Prostate gland (tissue), 2 donors: ENCODE measurements around the gene GABBR2. TPM values are rescaled to one million over a fixed set of nuclear protein-coding genes. Genes with fewer than 3 reads are reported as not detected.

Experiments used
- DNase-seq: peaks from one replicate; pipeline ENCODE4 v3.0.0-alpha.2; 2019; ENCODE audit warnings: low spot score
- H3K27ac ChIP-seq, 2 donors: fragments of 200-600 bp; sonication (generic); 2 replicates each; pipeline ENCODE4 v1.5.1; 2017 to 2019
- H3K27me3 ChIP-seq: fragments of 200-600 bp; sonication (generic); replicated peaks from 2 replicates; pipeline ENCODE4 v1.5.1; 2019; ENCODE audit not compliant: insufficient read depth
- H3K36me3 ChIP-seq, 2 donors: fragments of 200-600 bp; sonication (generic); 1 replicate in 1 of 2; 2 replicates in 1 of 2; pipeline versions ENCODE4 v1.5.1 to v1.8.1; 2017 to 2019
- H3K4me1 ChIP-seq: fragments of 200-600 bp; sonication (generic); replicated peaks from 2 replicates; pipeline ENCODE4 v1.5.1; 2019
- H3K4me3 ChIP-seq, 2 donors: fragments of 200-600 bp; sonication (generic); 2 replicates each; pipeline ENCODE4 v1.5.1; 2017 to 2019
- H3K9me3 ChIP-seq: fragments of 200-600 bp; sonication (generic); 2 replicates; pipeline ENCODE4 v1.5.1; 2017
- POLR2A ChIP-seq: fragments of 450-650 bp; IDR thresholded peaks from one replicate; pipeline ENCODE4 v1.6.1; 2016; ENCODE audit warnings: antibody characterized with exemption, mild to moderate bottlenecking
- POLR2AphosphoS5 ChIP-seq: sonication (generic); formaldehyde crosslinking; IDR thresholded peaks from one replicate; pipeline ENCODE4 v1.6.1; 2017; ENCODE audit warnings: antibody characterized with exemption
- WGBS: methylation state at CpG from one replicate; pipeline ENCODE4 v1.1.5; 2018; 5-methylcytosine and 5-hydroxymethylcytosine counted together
- intact Hi-C: fragments of 100-400 bp; cut with DNase I; formaldehyde crosslinking; loops from one replicate; pipeline ENCODE4 v1.14.2; 2022
- total RNA-seq, 2 donors: library from RNA; depleted of rRNA; stranded (reverse); fragments of >200 nt; gene quantifications; one replicate each; pipeline ENCODE4 v1.1.0, GENCODE V29; 2016
- TF ChIP-seq, protein P1 (sequence below), 4 experiments: fragments of 200-600 bp in 2 of 4; fragments of 450-650 bp in 2 of 4; sonication (generic) in 2 of 4; IDR thresholded peaks; 1 replicate in 3 of 4; 2 replicates in 1 of 4; pipeline ENCODE4 v1.5.1; 2016 to 2019; ENCODE audit warnings: antibody characterized with exemption in 4 of 4, mild to moderate bottlenecking in 2 of 4, moderate library complexity in 2 of 4

Gene GABBR2
- total RNA-seq, 2 donors from 2014 or later = 0.97 TPM; not detected in 1

- no peak overlapping the region for H3K4me3 ChIP-seq
- peaks cover 2% of the 10 kb centered on the region for H3K27me3 ChIP-seq
- no peak for DNase-seq
- WGBS = 95% methylated on average over 14 of the region's 15 CpGs
- no peak for TF ChIP-seq POLR2AphosphoS5
- TF ChIP-seq, protein P1, sequence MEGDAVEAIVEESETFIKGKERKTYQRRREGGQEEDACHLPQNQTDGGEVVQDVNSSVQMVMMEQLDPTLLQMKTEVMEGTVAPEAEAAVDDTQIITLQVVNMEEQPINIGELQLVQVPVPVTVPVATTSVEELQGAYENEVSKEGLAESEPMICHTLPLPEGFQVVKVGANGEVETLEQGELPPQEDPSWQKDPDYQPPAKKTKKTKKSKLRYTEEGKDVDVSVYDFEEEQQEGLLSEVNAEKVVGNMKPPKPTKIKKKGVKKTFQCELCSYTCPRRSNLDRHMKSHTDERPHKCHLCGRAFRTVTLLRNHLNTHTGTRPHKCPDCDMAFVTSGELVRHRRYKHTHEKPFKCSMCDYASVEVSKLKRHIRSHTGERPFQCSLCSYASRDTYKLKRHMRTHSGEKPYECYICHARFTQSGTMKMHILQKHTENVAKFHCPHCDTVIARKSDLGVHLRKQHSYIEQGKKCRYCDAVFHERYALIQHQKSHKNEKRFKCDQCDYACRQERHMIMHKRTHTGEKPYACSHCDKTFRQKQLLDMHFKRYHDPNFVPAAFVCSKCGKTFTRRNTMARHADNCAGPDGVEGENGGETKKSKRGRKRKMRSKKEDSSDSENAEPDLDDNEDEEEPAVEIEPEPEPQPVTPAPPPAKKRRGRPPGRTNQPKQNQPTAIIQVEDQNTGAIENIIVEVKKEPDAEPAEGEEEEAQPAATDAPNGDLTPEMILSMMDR (IDR thresholded peaks at IDR 0.05) = no peak
- TF ChIP-seq POLR2A = no peak
- no peaks in the 10 kb centered on the region for H3K4me1 ChIP-seq
- no peaks in the 10 kb centered on the region for H3K36me3 ChIP-seq
- intact Hi-C loops = no loop called here
- no peaks in the 10 kb centered on the region for H3K9me3 ChIP-seq
- H3K27ac ChIP-seq = no peak overlapping the region
Measured at GRCh38 chr9:98565152-98566135, 143.3 kb downstream of the GABBR2 start.

GRCh38 chr9:98564714-98565113 lies 144.0 kb downstream of the GABBR2 start:
- Histone ChIP-seq H3K9me3 (no peaks in the 10 kb centered on the region), H3K27ac (no peak overlapping the region), H3K27me3 (peaks cover 2% of the 10 kb centered on the region), H3K4me1 (no peaks in the 10 kb centered on the region), H3K36me3 (no peaks in the 10 kb centered on the region), H3K4me3 (no peak overlapping the region)
- intact Hi-C loops = no loop called here
- WGBS = 90% methylated on average over 4 of the region's 4 CpGs
- DNase-seq = no peak
- TF ChIP-seq, protein P1 (IDR thresholded peaks at IDR 0.05) = no peak
- TF ChIP-seq POLR2A = no peak
- no peak for TF ChIP-seq POLR2AphosphoS5

DNA sequence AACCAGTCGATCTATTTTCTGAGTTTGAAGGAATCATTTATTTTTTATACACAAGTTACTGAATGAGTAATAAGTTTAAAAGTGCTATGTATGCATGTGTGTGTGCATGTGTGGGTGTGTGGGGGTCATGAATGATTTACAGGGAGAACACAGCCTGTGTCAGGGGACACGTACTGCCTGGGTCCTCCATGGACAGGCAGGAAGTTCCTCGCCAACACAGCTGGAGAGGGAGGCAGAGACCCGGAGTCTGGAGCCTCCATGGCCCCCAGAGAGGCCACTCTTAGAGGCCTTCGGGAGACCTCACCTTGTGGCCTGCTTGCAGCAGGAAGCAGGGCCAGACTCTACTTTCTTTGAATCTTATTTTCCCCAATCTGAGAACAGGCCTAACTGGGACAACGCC lies 144.7 kb downstream of the GABBR2 start:
- H3K27ac ChIP-seq = no peak overlapping the region
- no peaks in the 10 kb centered on the region for H3K36me3 ChIP-seq
- intact Hi-C loops = no loop called here
- 79% methylated on average over 6 of the region's 6 CpGs for WGBS
- no peaks in the 10 kb centered on the region for H3K9me3 ChIP-seq
- no peaks in the 10 kb centered on the region for H3K4me1 ChIP-seq
- no peak for DNase-seq
- H3K4me3 ChIP-seq = no peak overlapping the region
- H3K27me3 ChIP-seq = peaks cover 2% of the 10 kb centered on the region
- TF ChIP-seq POLR2AphosphoS5 (no peak), POLR2A (no peak)
- TF ChIP-seq, protein P1 (IDR thresholded peaks at IDR 0.05) = no peak

- H3K4me3 ChIP-seq = no peak overlapping the region
- intact Hi-C loops = no loop called here
- no peaks in the 10 kb centered on the region for H3K4me1 ChIP-seq
- H3K27ac ChIP-seq = no peak overlapping the region
- no peaks in the 10 kb centered on the region for H3K9me3 ChIP-seq
- TF ChIP-seq POLR2A (no peak), POLR2AphosphoS5 (no peak)
- TF ChIP-seq, protein P1 (IDR thresholded peaks at IDR 0.05) = no peak
- 80% methylated on average over 14 of the region's 14 CpGs for WGBS
- H3K36me3 ChIP-seq = no peaks in the 10 kb centered on the region
- DNase-seq = no peak
- peaks cover 2% of the 10 kb centered on the region for H3K27me3 ChIP-seq
Measured at GRCh38 chr9:98563212-98563907, 145.4 kb downstream of the GABBR2 start.
